GM19395 (cell line): Measurements from ENCODE around the gene SH3BP2.
"Not testable (repeated sequence)": the region's sequence is repeated elsewhere in the genome, so short reads cannot be mapped to it uniquely, and the experiment has no call there.

Source experiments
- ATAC-seq: cut with Tn5 transposase; IDR thresholded peaks from one replicate; pipeline ENCODE4 v1.9.1; 2021; ENCODE audit warnings: mild to moderate bottlenecking, moderate library complexity; ENCODE audit not compliant: unreplicated experiment

Gene SH3BP2

GRCh38 chr4:2762486-2763370 lies 30.2 kb upstream of the SH3BP2 start:
- not testable (repeated sequence) for ATAC-seq

GRCh38 chr4:2763511-2763967 lies 29.3 kb upstream of the SH3BP2 start:
- no peak for ATAC-seq

- ATAC-seq: no peak
Measured at GRCh38 chr4:2765832-2766526, 26.9 kb upstream of the SH3BP2 start.

- ATAC-seq: no peak
Measured at GRCh38 chr4:2767046-2767704, 25.7 kb upstream of the SH3BP2 start.

- ATAC-seq: no peak
Measured at GRCh38 chr4:2767705-2768074, 25.2 kb upstream of the SH3BP2 start.

GRCh38 chr4:2768124-2768523 lies 24.8 kb upstream of the SH3BP2 start:
- no peak for ATAC-seq

DNA sequence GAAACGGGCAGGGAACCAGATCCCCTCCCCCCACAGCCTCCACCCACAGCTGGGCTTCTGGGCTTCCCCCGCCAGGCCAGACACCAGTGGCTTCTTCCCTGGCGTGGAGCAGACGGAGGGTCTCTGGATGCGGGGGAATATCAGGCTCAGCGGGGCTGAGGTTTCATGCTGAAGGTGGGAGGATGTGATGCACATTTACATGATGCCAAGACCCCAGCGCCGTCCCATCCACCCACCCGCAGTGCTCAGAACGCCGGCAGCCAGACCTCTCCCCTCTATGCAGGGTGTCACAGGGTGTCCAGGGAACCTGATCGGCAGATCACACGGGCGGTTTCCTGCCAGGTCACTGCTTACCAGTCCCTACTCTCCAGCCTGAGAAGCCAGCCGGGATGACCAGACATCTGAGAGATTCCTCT lies 24.0 kb upstream of the SH3BP2 start:
- ATAC-seq: no peak

- ATAC-seq: no peak
Measured at GRCh38 chr4:2771264-2771663, 21.6 kb upstream of the SH3BP2 start.

- not testable (repeated sequence) for ATAC-seq
Measured at GRCh38 chr4:2780643-2781042, 12.2 kb upstream of the SH3BP2 start.

- no peak for ATAC-seq
Measured at GRCh38 chr4:2781911-2782310, 11.0 kb upstream of the SH3BP2 start.

- no peak for ATAC-seq
Measured at GRCh38 chr4:2783790-2784189, 9.1 kb upstream of the SH3BP2 start.

- ATAC-seq: no peak
Measured at GRCh38 chr4:2785613-2786012, 7.3 kb upstream of the SH3BP2 start.

DNA sequence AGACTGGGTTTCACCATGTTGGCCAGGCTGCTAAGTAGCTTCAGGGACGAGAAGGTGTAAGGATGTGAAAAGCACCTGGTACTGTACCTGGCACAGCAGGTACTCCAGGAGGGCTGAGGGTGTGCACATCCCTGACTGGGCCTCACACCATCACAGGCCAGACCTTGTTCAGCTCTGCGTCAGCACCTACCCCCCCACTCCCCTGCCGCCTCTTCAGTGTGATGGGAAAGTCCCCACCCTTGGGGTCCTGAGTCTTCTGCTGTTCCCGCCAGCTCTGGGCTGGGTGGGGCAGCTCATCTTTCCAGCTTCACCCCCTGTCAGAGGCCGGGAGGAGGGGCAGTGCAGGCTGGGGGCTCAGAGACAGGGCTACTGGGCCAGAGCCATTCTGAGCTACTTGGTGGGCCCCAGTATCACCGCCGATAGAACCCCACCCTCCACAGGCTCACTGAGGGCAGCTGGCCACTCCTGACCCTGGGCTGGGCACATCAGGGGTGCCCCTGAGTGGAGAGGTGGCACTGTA lies 6.7 kb upstream of the SH3BP2 start:
- ATAC-seq: no peak

- no peak for ATAC-seq
Measured at GRCh38 chr4:2786794-2787229, 6.1 kb upstream of the SH3BP2 start.

DNA sequence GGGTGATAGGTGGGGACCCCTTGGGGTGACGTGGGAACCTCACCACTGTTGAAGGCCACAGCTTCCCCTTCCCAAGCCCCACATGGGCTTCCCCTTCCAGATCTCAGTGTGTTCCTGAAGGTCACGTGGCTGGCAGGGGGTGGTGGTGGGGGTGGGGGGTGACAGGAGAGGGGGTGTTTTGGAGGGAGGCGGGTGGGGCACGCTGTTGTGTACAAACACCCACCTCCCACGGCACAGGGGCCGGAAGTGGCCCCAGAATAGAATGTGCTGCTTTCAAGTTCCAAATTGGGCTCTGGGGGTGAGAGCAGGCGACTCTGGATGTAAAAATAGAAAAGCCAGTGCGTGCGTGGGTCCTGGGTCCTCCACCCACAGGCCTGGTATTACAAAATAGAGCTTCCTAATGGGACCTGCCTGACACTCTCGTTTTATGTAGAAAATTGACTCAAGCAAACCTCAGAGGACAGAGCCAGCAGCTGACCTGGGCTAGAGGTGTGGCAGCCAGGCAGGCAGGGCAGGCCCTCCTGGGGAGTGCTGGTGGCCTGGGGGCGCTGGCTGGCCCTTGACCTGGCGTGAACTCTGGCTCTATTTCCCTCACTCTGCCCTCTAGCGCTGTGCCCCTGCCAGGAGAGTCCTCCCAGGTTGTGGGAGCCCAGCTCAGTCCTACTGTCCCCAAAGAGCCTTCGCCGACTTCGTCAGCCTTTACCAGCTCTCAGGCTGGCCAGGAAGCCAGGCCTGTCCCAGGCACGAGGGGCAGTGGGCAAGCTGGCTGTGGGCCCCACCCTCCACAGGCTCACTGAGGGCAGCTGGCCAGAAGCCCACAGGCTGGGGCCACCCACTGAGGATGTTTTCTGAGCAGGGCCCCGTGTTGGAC lies 5.4 kb upstream of the SH3BP2 start:
- ATAC-seq: peak; percentile 73

GRCh38 chr4:2788101-2788500 lies 4.8 kb upstream of the SH3BP2 start:
- ATAC-seq: no peak

GRCh38 chr4:2788532-2789103 lies 4.3 kb upstream of the SH3BP2 start:
- no peak for ATAC-seq

- ATAC-seq: no peak
Measured at GRCh38 chr4:2789351-2789750, 3.5 kb upstream of the SH3BP2 start.

GRCh38 chr4:2789793-2790582 lies 2.9 kb upstream of the SH3BP2 start:
- ATAC-seq: no peak
